OCI-M2 (cell line): ENCODE results near the gene NTPCR.
"Not testable (repeated sequence)": the region's sequence is repeated elsewhere in the genome, so short reads cannot be mapped to it uniquely, and the experiment has no call there.

Experiments
- DNase-seq: peaks from one replicate; lab custom pipeline; 2025; ENCODE audit not compliant: unreplicated experiment; lab: John Stamatoyannopoulos, UW

NTPCR gene

DNA sequence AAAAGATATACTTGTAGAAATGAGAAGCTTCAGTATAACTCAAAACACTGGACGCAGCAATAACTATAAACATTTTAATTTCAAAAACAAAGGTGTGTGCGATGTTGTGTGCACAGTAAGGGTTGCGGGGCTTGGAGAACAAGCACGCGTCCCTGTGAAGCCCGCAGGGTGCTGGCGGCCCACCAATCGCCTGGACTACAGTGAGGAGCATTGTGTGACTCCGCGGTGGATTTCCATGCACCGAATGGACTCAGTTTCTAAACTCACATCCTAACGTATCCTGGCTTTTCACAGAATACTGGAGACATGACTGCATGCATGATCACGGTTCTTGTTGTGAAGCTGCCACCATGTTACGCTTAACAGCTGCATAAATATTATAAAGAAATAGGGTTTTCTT lies 33.0 kb downstream of the NTPCR start:
- no peak for DNase-seq

DNA sequence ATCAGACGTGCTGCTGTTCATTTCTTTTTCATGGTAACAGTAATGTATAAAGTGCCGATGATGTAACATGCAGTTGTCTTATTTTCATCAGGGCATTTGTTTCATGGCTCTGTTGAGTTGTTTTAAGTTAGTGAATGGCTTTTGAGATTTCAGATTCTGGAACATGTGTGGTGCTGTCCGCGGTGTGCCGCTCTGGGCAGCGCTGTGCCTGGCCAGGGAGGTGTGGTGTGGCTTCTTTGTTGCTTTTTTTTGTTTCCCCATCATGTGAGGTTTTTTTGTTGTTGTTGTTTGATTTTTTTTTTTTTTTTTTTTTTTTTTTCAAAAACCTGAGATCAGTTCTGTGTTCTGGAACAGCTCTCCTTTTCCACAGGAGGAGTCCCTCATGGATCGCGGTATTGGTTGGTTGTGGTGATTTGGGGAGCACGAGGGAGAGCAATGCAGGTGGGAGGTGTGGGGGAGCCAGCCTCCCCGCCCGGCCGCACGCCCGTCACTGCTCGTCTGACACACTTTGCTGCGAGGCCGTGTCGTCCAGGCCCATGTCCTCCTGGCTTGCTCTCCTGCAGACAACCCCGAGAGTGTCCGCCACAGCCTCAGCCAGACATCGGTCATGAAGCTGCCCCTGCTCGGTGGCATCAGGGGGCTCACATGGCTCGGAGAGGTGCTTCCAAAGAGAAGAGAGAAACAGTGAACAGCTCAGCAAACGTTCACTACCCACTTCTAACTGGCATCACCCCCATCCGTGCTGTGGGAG lies 33.6 kb downstream of the NTPCR start:
- no peak for DNase-seq

DNA sequence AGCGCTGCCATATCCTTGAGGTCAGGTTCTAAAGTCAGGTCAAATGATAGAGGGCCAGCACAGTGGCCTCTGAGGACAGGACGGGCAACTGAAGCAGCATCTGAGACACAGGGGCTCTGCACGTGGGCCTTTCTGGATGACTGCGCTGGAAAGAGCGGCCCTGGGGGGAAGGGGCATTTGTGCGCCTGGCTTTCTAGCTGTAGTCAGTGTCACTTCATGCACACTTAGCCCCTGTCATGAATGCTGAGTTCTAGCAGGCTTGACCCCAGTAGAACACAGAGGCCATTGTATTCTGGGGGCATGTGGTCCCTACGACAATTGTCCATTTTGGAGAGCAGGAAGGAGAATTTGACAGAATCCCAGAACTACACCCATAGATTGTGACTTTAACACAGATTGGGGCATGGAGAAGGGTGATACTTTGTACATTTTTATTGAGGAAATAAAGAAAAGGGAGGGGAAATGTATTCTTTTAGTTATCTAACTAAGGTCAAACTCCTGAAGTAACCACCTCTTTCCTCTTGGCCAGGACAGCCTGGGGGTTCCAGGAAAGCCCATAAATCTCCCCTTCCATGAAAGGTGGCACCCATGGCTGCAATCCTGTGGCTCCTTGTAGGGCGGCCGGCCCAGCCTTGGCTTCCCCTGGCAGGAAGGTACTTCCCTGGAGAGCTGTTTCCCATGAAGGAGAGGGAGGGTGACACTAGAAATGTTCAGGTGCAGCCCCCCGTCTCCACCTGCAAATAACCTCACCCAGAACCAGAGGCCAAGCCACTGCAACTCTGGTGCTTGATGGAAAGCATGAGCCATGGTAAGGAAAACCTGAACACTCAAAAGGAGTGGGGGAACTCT lies 34.4 kb downstream of the NTPCR start:
- no peak for DNase-seq

DNA sequence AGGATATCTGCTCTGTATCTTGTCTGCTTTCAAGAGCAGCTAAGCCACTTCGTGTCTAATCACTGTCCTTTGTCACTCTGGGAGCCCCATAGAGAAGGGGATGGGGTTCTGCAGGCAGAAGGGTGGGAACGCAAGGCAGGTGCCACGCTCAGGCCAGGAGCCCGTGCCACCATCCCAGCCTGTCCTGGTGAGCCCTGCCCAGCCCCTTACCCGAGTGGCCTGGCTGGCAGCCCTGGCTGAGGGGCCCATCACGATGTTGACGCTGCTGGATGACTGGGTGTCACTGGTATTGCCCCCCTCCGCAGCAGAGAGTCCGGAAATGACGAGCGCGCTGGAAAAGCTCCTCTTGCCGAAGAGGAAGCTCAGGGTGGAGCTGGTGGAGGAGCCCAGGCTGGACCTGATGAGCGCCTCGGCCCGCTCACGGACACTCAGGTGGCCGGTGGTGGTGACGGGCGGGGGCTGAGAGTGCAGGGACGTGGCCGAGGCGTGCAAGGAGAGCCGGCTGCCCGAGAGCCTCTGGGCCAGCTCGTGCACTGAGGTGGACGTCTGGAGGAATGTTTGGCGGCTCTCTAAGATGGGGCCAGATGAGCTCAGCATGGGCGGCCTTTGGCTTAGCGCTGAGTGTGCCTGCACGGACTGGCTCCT lies 35.6 kb downstream of the NTPCR start:
- no peak for DNase-seq

DNA sequence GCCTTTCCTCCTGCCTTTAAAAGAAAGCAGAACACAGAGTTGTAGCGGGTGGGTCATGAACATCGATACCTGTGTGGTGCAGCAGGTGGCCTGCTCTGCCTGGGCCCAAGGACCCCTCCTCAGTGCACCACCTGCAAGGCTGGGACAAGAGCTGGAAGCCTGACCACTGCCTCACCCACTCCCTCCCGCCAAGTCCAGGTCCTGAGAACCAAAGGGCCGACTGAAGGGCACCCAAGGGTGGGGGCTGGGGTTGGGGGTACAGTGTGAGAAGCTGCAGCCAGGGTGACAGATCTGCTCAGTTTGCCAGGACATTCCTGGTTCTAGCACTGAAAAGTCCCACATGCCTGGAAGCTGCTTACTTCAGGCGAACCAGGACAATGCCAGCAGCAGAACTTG lies 36.1 kb downstream of the NTPCR start:
- no peak for DNase-seq

DNA sequence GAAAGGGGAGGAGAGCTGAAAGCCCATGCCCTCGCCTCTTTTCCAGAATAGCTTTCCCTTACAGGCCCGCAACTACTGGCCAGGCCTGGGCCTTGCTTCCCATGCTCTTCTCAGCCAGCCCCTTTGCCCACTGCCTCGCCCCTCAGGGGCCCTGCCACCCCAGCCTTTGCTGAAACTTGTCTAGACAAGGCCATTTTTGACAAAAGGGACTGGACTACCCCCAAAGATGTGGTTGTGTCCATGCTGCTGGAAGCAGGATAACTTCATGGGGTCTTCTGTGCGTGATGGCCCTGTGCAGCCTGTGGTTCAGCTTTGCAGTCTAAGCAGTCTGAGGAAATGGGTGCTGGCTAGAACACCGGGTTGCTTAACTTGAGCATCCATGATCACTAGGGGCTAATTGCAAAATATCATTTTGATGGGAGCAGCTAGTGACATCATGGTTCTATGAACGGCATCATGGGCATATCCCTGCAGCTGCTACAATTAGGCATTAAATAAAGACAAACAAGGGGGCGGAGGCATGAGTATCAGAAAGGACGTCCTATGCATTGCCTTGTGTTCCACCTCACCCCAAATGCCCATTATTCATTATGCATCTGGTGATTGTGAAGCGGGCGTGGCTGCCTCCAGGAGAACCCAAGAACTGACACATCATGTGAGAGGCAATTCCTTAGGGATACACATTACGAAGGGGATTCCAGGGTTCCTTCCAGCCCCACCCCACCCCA lies 36.8 kb downstream of the NTPCR start:
- no peak for DNase-seq

DNA sequence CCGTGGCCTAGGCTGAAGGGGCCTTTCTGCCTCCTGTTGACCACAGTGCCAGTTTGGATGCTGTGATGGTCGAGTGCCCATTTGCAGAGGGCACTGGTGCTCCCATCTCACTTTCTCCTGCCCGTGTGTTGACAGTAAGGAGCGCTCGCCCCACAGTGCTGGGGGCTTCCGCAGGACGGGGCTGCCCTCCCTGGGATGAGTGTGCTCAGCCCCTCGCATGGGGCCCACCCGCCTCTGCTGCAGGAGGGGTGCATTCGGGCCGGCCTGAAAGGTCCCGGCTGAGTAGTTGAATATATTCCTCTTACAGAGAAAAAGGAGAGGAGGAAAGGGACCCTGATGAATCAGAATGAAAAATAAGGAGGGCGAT lies 37.3 kb downstream of the NTPCR start:
- no peak for DNase-seq

DNA sequence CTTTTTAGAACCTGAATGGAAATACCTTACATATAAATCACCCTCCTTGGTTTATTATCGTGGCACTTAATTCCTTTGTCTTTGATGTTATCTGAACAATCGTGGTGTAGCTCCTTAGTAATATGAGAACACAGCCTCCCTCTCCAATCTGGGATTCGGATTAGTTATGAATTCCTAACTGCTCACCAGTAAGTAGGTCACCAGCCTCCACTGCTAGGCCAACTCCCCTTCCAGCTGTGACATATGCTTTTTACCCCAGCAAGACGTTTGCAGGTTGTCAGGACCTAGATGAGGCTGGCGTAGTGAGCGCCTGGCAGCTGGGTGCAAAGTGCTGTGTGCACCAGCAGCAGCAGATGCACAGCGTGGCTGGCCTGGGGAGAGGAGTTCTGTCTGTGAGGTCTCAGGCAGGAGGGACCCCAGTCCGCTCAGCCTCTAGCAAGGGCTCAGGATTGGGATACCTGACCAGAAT lies 38.2 kb downstream of the NTPCR start:
- DNase-seq, result no peak

DNA sequence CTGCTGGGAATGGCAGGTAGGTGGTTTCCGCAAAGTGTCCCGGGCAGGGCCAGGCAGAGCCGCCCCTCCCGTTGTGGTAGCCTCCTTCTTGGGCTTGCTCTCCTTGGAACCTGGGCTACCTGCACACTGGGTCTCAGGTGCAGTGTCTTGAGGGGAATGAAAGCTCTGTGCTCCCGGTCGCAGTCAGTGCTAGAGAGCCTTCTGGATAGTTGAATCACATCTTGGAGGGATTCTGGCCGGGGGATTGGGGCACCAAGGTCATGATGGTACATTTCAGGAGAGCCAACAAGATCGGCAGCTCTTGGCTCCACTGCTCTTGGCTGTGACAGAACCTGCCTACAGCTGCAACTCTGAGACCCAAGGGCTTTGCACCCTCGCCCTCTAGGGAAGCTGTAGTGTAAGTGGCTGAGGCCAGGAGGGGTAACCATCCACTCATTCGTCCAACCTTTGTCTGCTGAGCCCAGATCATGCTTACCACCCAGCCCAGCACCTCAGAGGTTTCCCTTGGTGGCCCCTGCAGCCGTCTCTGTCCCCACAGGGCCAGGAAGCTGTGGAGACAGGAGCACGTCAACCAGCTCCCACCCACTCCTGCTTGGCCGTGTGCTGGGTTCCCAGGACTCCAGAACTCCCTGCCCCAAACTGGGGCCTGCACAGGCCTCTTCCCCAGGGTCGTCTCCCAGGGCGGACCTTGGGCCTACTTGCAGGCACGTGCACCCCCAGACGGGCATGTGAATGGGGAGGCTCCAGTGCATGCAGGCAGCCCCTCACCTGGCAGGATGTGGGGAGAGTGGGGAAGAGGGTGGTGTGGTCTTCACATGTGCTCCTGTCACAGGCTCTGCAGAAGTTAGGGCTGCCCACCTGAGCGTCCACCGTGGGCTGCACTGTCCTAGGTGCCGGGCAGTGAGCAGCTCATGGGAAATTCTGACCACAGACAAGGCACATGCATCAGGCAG lies 40.0 kb downstream of the NTPCR start:
- DNase-seq, result no peak

DNA sequence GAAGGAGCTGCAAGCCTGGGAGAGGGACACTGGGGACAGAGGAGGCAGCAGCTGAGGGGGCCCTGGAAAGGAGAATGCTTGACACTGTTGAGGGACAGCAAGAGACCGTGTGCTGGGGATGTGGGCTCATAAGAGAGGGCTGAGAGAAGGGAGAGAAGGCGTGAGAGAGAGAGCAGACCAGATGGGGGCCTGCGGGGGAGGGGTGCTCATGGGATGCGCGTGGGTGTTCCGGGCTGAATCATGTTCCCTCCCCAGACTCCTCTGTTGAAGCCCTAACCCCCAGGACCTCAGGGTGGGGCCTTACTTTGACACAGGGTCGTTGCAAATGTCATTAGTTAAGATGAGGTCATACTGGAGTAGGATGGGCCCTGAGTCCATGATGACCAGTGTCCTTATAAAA lies 40.8 kb downstream of the NTPCR start:
- no peak for DNase-seq

DNA sequence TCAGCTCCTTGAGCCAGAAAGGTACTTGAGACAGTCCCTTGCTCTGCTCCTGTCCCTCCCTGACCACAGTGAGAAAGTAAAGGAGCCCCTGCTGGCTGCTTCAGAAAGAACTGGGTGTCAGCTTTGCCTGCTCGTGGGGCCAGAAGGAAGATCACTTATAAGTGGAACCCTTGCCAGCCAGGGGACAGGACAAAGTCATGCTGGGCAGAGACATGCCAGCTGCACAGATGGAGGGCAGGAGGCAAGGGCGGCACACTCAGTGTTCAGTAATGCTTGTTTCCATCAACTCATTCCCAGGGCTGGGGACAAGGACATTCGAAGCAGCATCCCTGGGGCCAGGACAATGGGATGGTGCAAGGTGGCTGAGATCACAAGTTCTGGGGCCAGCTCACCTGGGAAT lies 41.8 kb downstream of the NTPCR start:
- no peak for DNase-seq

DNA sequence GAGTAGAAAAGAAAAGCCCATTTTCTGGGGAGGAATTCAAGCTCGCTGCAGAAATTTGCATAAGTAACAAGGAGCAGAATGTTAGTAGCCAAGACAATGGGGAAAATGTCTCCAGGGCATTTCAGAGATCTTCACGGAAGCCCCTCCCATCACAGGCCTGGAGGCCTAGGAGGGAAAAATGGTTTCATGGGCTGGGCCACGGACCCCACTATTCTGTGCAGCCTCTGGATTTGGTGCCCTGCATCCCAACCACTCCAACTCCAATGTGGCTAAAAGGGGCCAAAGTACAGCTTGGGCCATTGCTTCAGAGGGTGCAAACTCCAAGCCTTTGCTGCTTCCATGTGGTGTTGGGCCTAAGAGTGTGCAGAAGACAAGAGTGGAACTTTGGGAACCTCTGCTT lies 43.1 kb downstream of the NTPCR start:
- DNase-seq, result no peak

DNA sequence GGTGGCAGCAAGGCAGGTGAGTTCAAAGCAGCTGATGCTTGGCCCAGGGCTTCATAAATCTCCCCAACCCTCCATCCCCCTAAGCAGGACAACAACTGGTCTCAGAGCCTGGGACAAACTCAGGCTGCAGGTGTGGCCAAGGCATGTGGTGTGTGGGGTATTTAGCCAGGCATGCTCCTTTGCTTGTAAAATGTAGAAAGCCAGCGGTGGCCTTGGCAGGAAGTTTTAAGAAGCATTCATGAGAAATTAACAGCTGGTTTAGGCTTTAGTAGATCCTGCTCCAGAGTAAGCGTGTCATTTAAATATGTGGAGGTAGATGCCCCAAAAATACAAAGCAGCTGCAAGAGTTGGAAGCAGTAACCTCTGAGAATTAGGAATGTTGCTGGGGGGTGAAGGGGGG lies 44.8 kb downstream of the NTPCR start:
- no peak for DNase-seq

DNA sequence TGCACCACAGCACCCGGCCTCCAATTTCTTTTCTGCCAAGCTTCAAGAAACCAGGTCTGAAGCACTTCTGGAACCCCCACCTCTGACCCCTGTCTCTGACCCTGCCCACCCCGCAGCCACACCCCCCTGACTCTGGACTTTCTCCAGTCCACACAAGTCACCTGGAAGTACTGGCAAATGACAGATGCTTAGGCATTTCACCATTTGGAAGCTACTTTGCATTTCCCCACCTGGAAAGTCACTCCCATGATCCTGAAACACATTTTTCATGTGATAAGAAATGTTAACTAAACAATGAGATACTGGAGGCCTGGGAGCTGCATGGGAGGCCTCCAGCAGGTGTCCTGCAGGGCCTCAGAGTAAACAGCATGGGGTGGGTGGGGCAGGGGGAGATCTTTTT lies 45.7 kb downstream of the NTPCR start:
- no peak for DNase-seq

DNA sequence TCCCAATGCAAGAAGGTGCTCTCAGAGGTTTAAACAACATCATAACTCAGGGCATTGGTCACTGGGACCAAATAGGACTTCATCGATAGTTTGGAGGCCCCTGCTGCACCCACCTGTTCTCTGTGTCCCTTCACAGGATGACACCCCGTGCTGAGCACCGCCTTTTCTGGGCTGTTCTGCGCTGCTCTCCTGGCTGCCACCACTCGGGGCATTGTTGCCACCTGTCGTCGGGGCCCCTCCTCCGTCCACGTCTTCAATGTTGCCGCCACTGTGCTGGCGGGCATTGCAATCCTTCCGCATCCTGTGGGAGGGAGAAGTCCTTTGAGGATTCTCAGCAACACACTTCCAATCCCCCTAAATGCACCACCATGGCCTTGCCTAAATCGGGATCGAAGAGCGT lies 47.7 kb downstream of the NTPCR start:
- no peak for DNase-seq

DNA sequence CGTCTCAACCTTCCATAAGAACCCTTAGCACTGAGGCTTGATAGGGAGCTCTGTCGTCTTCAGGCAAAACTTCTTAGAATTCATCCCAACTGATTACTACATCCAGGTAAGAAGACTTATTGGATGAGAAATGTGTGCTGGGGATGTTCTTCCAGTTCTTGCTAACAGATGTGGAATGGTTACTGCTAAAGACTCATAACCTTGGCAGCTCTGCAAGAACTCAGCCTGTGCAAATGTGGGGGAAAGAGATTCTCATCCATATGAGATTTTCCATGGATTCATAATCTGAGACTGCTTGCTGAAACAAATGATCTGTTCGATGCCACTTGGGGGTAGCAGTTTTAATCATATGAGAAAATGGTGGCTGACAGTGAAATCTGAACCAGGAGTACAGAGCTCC lies 48.2 kb downstream of the NTPCR start:
- no peak for DNase-seq

DNA sequence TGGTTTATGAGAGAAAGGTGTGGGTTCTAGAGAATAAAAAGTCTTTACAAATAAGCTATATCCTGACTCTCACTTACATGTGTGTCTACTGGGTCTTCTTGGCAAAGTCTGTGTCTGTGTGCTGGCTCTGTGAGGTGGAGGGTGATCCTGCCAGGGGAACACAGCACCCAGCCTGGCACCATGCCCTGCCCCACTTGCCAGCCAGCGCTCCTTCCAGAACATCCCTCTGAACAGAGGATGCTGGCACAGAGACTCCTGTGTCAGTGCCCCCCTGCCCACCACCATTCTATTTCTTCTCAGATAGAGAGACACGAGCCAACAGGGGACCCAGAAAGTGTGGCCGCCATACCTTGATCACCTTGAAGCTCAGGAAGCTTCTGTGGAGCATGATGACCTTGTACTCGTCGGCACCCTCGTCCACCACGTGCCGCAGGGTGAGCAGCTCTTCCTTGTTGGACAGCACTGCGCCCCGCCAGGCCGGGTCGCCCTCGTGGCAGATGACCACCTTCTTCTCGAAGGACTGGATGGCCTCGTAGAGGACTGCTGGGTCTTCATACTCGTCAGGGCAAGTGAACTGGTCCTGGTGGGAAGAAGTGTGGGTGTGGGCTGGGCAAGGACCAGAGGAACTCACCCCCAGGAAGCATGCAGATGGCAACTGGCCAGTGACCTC lies 49.7 kb downstream of the NTPCR start:
- no peak for DNase-seq

DNA sequence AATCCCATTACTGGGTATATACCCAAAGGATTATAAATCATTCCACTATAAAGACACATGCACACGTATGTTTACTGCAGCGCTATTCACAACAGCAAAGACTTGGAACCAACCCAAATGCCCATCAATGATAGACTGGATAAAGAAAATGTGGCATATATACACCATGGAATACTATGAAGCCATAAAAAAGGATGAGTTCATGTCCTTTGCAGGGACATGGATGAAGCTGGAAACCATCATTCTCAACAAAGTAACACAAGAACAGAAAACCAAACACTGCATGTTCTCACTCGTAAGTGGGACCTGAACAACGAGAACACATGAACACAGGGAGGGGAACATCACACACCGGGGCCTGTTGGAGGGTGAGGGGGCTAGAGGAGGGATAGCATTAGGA lies 53.2 kb downstream of the NTPCR start:
- not testable (repeated sequence) for DNase-seq

DNA sequence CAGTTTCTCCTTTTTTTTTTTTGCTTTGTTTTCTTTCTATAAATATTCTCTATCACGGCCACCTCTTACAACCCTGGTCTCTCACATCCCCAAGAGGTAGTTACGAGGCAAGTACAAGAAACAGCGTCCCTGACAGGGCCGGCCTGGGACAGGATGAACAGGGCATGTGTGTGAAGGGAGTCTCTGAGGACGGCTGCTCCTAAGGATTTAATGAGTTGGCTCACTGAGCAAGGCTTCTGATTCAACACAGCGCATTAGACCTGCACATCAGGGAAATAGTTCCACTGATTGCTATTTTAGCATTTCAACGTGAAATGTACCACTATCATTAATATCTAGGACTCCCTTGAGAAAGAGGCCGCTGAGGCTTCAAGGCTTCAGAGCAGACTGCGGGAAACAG lies 54.0 kb downstream of the NTPCR start:
- DNase-seq, result no peak

DNA sequence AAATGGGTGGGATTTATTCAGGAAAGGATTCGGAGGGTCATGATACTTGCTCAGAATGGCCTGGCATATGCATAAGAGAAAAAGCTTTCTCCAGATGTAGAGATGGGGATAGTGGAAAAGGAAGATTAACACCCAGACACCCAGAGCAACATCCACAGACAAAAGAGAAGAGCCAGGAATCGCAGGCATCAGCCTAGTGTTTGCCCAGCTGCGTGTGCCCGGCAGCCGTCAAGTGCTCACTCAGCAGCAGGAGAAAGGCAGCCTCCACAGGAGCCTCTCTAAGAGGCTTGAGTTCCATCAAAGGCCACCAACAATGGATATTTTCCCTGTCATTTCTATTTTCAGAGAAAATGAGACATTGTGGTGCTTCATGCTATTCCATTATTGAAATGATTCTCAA lies 54.7 kb downstream of the NTPCR start:
- DNase-seq, result no peak
